ENCODE measurements around the gene INTS6. TPM values are rescaled to one million over a fixed set of nuclear protein-coding genes. Genes with fewer than 3 reads are reported as not detected.

Gene INTS6
- total RNA-seq, 1 donor from 2014 or later: 44.5 TPM

- Histone ChIP-seq H3K4me3 (ENCODE audit: low read depth, low read length) (no peak overlapping the region), H3K27me3 (ENCODE audit: control insufficient read depth, insufficient read depth, low read length) (no peaks in the 10 kb centered on the region), H3K36me3 (ENCODE audit: control insufficient read depth, insufficient read depth, low read length) (no peaks in the 10 kb centered on the region)
- no peak for TF ChIP-seq CTCF (IDR thresholded peaks at IDR 0.05; ENCODE audit: insufficient read depth, low read length, severe bottlenecking)
- FAIRE-seq: peak; percentile 40
- DNase-seq (ENCODE audit: low read depth): no peak
Measured at GRCh38 chr13:51478418-51479198, 25.8 kb upstream of the INTS6 start.

- no peak overlapping the region for H3K4me3 ChIP-seq (ENCODE audit: low read depth, low read length)
- no peaks in the 10 kb centered on the region for H3K27me3 ChIP-seq (ENCODE audit: control insufficient read depth, insufficient read depth, low read length)
- DNase-seq (ENCODE audit: low read depth): no peak
- FAIRE-seq: no peak
- no peak for TF ChIP-seq CTCF (IDR thresholded peaks at IDR 0.05; ENCODE audit: insufficient read depth, low read length, severe bottlenecking)
- H3K36me3 ChIP-seq (ENCODE audit: control insufficient read depth, insufficient read depth, low read length): no peaks in the 10 kb centered on the region
Measured at GRCh38 chr13:51477653-51478324, 25.0 kb upstream of the INTS6 start.

- Histone ChIP-seq H3K36me3 (ENCODE audit: control insufficient read depth, insufficient read depth, low read length) (no peaks in the 10 kb centered on the region), H3K27me3 (ENCODE audit: control insufficient read depth, insufficient read depth, low read length) (no peaks in the 10 kb centered on the region), H3K4me3 (ENCODE audit: low read depth, low read length) (no peak overlapping the region)
- TF ChIP-seq CTCF (IDR thresholded peaks at IDR 0.05; ENCODE audit: insufficient read depth, low read length, severe bottlenecking): no peak
- no peak for DNase-seq (ENCODE audit: low read depth)
- no peak for FAIRE-seq
Measured at GRCh38 chr13:51477149-51477548, 24.3 kb upstream of the INTS6 start.

GRCh38 chr13:51475727-51476501 lies 23.1 kb upstream of the INTS6 start:
- TF ChIP-seq CTCF (IDR thresholded peaks at IDR 0.05; ENCODE audit: insufficient read depth, low read length, severe bottlenecking): no peak
- peak; percentile 73 for DNase-seq (ENCODE audit: low read depth)
- Histone ChIP-seq H3K4me3 (ENCODE audit: low read depth, low read length) (no peak overlapping the region), H3K27me3 (ENCODE audit: control insufficient read depth, insufficient read depth, low read length) (no peaks in the 10 kb centered on the region), H3K36me3 (ENCODE audit: control insufficient read depth, insufficient read depth, low read length) (no peaks in the 10 kb centered on the region)
- FAIRE-seq: no peak

GRCh38 chr13:51469790-51470189 lies 17.0 kb upstream of the INTS6 start:
- no peaks in the 10 kb centered on the region for H3K27me3 ChIP-seq (ENCODE audit: control insufficient read depth, insufficient read depth, low read length)
- TF ChIP-seq CTCF (IDR thresholded peaks at IDR 0.05; ENCODE audit: insufficient read depth, low read length, severe bottlenecking): no peak
- DNase-seq (ENCODE audit: low read depth) (no peak), FAIRE-seq (no peak)
- H3K4me3 ChIP-seq (ENCODE audit: low read depth, low read length): no peak overlapping the region
- H3K36me3 ChIP-seq (ENCODE audit: control insufficient read depth, insufficient read depth, low read length): no peaks in the 10 kb centered on the region

Data from bronchial epithelial cell (primary cell).